Breast epithelium (tissue), 3 donors: ENCODE data around the gene EIPR1.

Experiments
- POLR2A ChIP-seq: fragments of 450-650 bp; IDR thresholded peaks from one replicate; pipeline ENCODE4 v1.6.1; 2016; ENCODE audit warnings: antibody characterized with exemption, mild to moderate bottlenecking, moderate library complexity
- POLR2AphosphoS5 ChIP-seq, 3 donors: sonication (generic); formaldehyde crosslinking; IDR thresholded peaks; one replicate each; pipeline ENCODE4 v1.6.1; 2017; ENCODE audit warnings: antibody characterized with exemption in 3 of 3
- TF ChIP-seq, protein P1 (sequence below), 3 donors: fragments of 450-650 bp; IDR thresholded peaks; one replicate each; pipeline ENCODE4 v1.5.1; 2016 to 2017; ENCODE audit warnings: antibody characterized with exemption in 3 of 3, mild to moderate bottlenecking in 3 of 3, moderate library complexity in 3 of 3

DNA sequence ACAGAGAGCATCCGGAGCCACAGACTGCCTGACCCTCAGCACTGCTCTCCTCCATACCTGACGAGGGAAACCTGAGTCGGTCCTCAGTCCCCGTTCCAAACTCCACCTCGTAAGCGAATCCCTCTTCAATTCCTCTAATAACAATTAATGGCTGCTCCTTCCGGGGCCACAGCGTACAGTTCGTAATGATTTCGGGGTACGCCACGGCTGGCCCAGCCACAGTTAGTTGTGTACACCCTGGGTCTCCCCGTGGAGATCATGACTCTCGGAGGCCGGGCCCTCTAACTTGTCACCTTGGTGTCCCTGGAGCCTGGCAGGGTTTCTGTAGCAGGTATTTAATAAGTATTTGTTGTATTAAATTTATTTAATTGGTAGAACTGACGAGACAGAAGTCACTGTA lies 121.5 kb downstream of the EIPR1 start:
- TF ChIP-seq, protein P1, sequence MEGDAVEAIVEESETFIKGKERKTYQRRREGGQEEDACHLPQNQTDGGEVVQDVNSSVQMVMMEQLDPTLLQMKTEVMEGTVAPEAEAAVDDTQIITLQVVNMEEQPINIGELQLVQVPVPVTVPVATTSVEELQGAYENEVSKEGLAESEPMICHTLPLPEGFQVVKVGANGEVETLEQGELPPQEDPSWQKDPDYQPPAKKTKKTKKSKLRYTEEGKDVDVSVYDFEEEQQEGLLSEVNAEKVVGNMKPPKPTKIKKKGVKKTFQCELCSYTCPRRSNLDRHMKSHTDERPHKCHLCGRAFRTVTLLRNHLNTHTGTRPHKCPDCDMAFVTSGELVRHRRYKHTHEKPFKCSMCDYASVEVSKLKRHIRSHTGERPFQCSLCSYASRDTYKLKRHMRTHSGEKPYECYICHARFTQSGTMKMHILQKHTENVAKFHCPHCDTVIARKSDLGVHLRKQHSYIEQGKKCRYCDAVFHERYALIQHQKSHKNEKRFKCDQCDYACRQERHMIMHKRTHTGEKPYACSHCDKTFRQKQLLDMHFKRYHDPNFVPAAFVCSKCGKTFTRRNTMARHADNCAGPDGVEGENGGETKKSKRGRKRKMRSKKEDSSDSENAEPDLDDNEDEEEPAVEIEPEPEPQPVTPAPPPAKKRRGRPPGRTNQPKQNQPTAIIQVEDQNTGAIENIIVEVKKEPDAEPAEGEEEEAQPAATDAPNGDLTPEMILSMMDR (IDR thresholded peaks at IDR 0.05): no peak
- TF ChIP-seq POLR2A: no peak
- TF ChIP-seq POLR2AphosphoS5 (IDR thresholded peaks at IDR 0.05): no peak
